ENCODE data around the gene TPRN. TPM values are rescaled to one million over a fixed set of nuclear protein-coding genes. Genes with fewer than 3 reads are reported as not detected.
A peak's percentile ranks its signal among the peaks of the same experiment; 100 is the strongest.
"Not testable (repeated sequence)": the region's sequence is repeated elsewhere in the genome, so short reads cannot be mapped to it uniquely, and the experiment has no call there.

TPRN gene, protein sequence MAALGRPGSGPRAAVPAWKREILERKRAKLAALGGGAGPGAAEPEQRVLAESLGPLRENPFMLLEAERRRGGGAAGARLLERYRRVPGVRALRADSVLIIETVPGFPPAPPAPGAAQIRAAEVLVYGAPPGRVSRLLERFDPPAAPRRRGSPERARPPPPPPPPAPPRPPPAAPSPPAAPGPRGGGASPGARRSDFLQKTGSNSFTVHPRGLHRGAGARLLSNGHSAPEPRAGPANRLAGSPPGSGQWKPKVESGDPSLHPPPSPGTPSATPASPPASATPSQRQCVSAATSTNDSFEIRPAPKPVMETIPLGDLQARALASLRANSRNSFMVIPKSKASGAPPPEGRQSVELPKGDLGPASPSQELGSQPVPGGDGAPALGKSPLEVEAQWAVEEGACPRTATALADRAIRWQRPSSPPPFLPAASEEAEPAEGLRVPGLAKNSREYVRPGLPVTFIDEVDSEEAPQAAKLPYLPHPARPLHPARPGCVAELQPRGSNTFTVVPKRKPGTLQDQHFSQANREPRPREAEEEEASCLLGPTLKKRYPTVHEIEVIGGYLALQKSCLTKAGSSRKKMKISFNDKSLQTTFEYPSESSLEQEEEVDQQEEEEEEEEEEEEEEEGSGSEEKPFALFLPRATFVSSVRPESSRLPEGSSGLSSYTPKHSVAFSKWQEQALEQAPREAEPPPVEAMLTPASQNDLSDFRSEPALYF
- 10 to 100 TPM in 1 of 2 donors, 1 to 10 TPM in 1; 7.6 to 11.4 TPM for total RNA-seq
- long read RNA-seq, partial matches to known transcripts: 1 of 3 reads
- long read RNA-seq, other reads (novel, unspliced or antisense): 0 of 3 reads

DNA sequence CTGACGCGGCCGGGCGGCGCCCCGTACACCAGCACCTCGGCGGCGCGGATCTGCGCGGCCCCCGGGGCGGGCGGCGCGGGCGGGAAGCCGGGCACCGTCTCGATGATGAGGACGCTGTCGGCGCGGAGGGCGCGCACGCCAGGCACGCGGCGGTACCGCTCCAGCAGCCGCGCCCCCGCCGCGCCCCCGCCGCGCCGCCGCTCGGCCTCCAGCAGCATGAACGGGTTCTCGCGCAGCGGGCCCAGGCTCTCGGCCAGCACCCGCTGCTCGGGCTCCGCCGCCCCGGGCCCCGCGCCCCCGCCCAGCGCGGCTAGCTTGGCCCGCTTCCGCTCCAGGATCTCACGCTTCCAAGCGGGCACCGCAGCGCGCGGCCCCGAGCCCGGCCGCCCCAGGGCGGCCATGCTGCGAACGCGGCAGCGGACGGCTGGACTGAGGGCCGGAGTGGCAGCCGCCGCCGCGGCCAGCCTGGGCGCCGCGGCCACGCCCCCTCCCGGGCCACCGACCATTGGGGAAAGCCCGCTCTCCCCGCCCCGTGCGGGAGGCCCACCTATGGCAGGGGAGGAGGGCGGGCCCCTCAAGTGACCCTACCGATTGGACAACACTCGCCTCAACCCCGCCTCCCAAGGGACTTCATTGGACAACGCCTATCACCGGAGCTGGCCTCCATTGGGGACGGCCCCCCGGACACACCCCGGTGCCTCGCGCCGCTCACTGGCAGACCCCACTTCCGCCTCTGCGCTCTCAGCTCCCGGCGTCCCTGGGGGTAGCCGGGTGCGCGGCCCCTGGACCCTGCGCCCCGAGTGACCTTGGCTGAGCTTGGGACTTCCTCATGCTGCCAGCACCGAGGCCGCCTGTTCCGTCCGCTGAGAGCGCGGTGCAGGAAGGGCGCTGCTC is at the start of gene TPRN:
Gene TPRN (minus strand): TSS at position 431 of the 894 bp plus-strand sequence. CDS start 30 bp downstream, at position 401.
- intact Hi-C loops (cut with DNase I): no loop called here
- ATAC-seq (peak; percentile 98), DNase-seq (peak; percentile 100)

- no peak for ATAC-seq
- DNase-seq: no peak
- intact Hi-C loops (cut with DNase I): no loop called here
These were observed 47.3 kb upstream of the TPRN start for GRCh38 chr9:137247916-137248175.

GRCh38 chr9:137247135-137247915 is 46.8 kb upstream of the TPRN start:
- intact Hi-C loops (cut with DNase I): no loop called here
- ATAC-seq (no peak), DNase-seq (no peak)

GRCh38 chr9:137245450-137246421 is 45.2 kb upstream of the TPRN start:
- DNase-seq: no peak
- intact Hi-C loops (cut with DNase I): no loop called here
- no peak for ATAC-seq

DNA sequence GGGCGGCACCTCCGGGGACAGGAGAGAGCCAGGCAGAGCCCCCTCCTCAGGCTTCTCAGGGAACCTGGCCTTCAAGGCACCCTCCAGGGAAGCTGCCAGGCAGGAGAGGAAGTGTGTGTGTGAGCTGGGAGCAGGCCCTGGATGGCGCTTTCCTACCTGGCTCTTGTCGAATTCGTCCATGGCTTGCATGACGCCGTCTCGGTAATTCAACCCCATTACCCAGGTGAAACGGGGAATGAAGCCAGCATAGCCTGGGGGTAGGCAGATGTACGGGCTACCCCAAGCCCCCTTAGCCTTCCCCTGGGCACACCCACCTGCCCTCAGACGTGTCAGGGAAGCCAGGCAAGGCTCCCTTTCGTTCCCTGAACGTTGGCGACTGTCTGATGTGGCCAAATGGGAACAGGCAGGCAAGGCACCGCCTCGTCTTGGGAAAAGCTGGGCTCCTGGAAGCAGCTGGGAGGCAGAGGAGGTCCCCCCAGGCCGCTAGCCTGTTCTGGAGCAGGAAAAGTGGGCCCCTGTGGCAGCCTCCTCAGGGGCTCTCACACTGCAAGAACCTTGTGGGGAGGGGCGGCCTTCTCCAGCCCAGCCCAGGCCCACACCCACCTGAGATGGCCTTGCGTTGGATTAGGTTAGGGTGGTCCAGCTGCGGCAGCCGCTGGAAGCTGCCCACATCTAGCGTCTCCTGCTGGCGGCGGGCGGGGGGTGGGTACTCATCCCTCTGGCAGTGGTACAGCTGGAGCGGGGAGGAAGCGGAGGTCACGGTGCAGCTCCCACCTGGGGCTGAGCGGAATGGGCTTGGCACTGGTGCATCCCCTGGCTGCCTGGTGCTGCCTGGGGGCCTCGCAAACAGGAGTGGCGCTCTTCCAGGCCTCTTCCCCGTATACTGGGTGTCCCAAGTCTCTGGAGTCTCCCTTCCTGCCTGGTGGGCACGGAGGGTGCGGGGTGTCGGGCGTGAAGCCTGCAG is 44.2 kb upstream of the TPRN start:
- DNase-seq (no peak), ATAC-seq (no peak)
- intact Hi-C loops (cut with DNase I): no loop called here

- intact Hi-C loops (cut with DNase I): no loop called here
- DNase-seq: no peak
These were observed 43.3 kb upstream of the TPRN start for GRCh38 chr9:137243626-137244485.

DNA sequence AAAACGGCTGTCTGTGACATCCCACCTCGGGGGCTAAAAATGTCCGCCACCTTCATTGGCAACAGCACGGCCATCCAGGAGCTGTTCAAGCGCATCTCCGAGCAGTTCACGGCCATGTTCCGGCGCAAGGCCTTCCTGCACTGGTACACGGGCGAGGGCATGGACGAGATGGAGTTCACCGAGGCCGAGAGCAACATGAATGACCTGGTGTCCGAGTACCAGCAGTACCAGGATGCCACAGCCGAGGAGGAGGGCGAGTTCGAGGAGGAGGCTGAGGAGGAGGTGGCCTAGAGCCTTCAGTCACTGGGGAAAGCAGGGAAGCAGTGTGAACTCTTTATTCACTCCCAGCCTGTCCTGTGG is 42.7 kb upstream of the TPRN start:
- DNase-seq; intact Hi-C loops (cut with DNase I); ATAC-seq: not testable (repeated sequence)

More at GRCh38 chr9:137243626-137244485, 43.3 kb upstream of the TPRN start:
- no peak for ATAC-seq

GRCh38 chr9:137242269-137243203 is 42.0 kb upstream of the TPRN start:
- intact Hi-C loops (cut with DNase I): no loop called here
- no peak for ATAC-seq
- no peak for DNase-seq

GRCh38 chr9:137241490-137242268 is 41.1 kb upstream of the TPRN start:
- DNase-seq: peak; percentile 80
- intact Hi-C loops (cut with DNase I): no loop called here
- peak; percentile 9 to 25 for ATAC-seq

- ATAC-seq: peak; percentile 88 to 89
- DNase-seq: peak; percentile 99
- intact Hi-C loops (cut with DNase I): no loop called here
These were observed 40.4 kb upstream of the TPRN start, which contains the start of gene TUBB4B for GRCh38 chr9:137240841-137241489. Gene TUBB4B (plus strand): TSS chr9:137241287. CDS start chr9:137241361, 74 bp downstream.

GRCh38 chr9:137240318-137240840 is 39.8 kb upstream of the TPRN start:
- intact Hi-C loops (cut with DNase I): no loop called here
- peak; percentile 55 to 59 for ATAC-seq
- peak; percentile 85 for DNase-seq

- intact Hi-C loops (cut with DNase I); ATAC-seq; DNase-seq: not testable (repeated sequence)
These were observed 39.1 kb upstream of the TPRN start for GRCh38 chr9:137239541-137240200.
